Neural progenitor cell (in vitro differentiated cells): ENCODE results near the gene COL4A3. TPM values are rescaled to one million over a fixed set of nuclear protein-coding genes. Genes with fewer than 3 reads are reported as not detected.

Experiments used
- DNase-seq: peaks from one replicate; pipeline ENCODE4 v3.0.0-alpha.2; 2016; ENCODE audit warnings: low spot score
- H2AFZ ChIP-seq: fragments of 200-600 bp; sonication (generic); replicated peaks from 2 replicates; pipeline ENCODE4 v1.6.1; 2016; ENCODE audit warnings: antibody characterized with exemption
- H3F3A ChIP-seq: fragments of 200-600 bp; sonication (generic); 2 replicates; pipeline ENCODE4 v1.6.1; 2016; ENCODE audit warnings: antibody characterized with exemption, low read depth
- H3K27ac ChIP-seq: fragments of 200-600 bp; sonication (generic); 2 replicates; pipeline ENCODE4 v1.5.1; 2016; ENCODE audit warnings: mild to moderate bottlenecking
- H3K27me3 ChIP-seq: fragments of 200-600 bp; sonication (generic); 2 replicates; pipeline ENCODE4 v1.6.1; 2016; ENCODE audit warnings: mild to moderate bottlenecking, moderate library complexity
- H3K36me3 ChIP-seq: fragments of 200-600 bp; sonication (generic); 2 replicates; pipeline ENCODE4 v1.5.1; 2016
- H3K4me1 ChIP-seq: fragments of 200-600 bp; sonication (generic); 2 replicates; pipeline ENCODE4 v1.6.1; 2016; ENCODE audit warnings: mixed run types
- H3K4me2 ChIP-seq: fragments of 200-600 bp; sonication (generic); 2 replicates; pipeline ENCODE4 v1.6.1; 2016
- H3K4me3 ChIP-seq: fragments of 200-600 bp; sonication (generic); 2 replicates; pipeline ENCODE4 v1.5.1; 2016
- H3K79me2 ChIP-seq: fragments of 200-600 bp; sonication (generic); 2 replicates; pipeline ENCODE4 v1.6.1; 2016; ENCODE audit warnings: low read depth
- H3K9ac ChIP-seq: fragments of 200-600 bp; sonication (generic); 2 replicates; pipeline ENCODE4 v1.6.1; 2016
- H3K9me3 ChIP-seq: fragments of 200-600 bp; sonication (generic); 2 replicates; pipeline ENCODE4 v1.5.1; 2016; ENCODE audit warnings: low read depth
- H4K20me1 ChIP-seq: fragments of 200-600 bp; sonication (generic); 2 replicates; pipeline ENCODE4 v1.6.1; 2016; ENCODE audit warnings: low read depth
- H3K27ac Mint-ChIP-seq: 3 replicates; pipeline ENCODE4 v1.8.0; 2021; ENCODE audit warnings: mixed read lengths
- H3K27me3 Mint-ChIP-seq: 2 replicates; pipeline ENCODE4 v1.8.0; 2022; ENCODE audit warnings: low read depth, mild to moderate bottlenecking, inconsistent platforms, moderate library complexity, mixed read lengths; ENCODE audit not compliant: insufficient read depth
- H3K36me3 Mint-ChIP-seq: 3 replicates; pipeline ENCODE4 v1.8.0; 2021; ENCODE audit warnings: mixed read lengths
- H3K4me1 Mint-ChIP-seq: 3 replicates; pipeline ENCODE4 v1.8.0; 2021; ENCODE audit warnings: mixed read lengths
- H3K4me3 Mint-ChIP-seq: 3 replicates; pipeline ENCODE4 v1.8.0; 2021; ENCODE audit warnings: mild to moderate bottlenecking, moderate library complexity, mixed read lengths
- H3K9me3 Mint-ChIP-seq: 3 replicates; pipeline ENCODE4 v1.8.0; 2020; ENCODE audit warnings: mixed read lengths
- CTCF ChIP-seq: fragments of 200-600 bp; sonication (generic); IDR thresholded peaks from 2 replicates; pipeline ENCODE4 v1.5.1; 2017; ENCODE audit warnings: antibody characterized with exemption, mild to moderate bottlenecking
- EZH2 ChIP-seq: fragments of 200-600 bp; sonication (generic); IDR thresholded peaks from 2 replicates; pipeline ENCODE4 v1.6.1; 2017; ENCODE audit warnings: antibody characterized with exemption, mild to moderate bottlenecking, moderate library complexity
- EZH2phosphoT487 ChIP-seq: fragments of 200-600 bp; sonication (generic); IDR thresholded peaks from 2 replicates; pipeline ENCODE4 v1.6.1; 2017; ENCODE audit warnings: antibody characterized with exemption
- total RNA-seq: library from RNA; depleted of rRNA; stranded (reverse); fragments of >200 nt; gene quantifications from 2 replicates; pipeline ENCODE4 v1.2.3, GENCODE V29; 2015; ENCODE audit warnings: low replicate concordance

COL4A3 gene
- total RNA-seq, 1 donor from 2014 or later, result not detected

GRCh38 chr2:227292314-227292713 is 127.9 kb downstream of the COL4A3 start:
- Mint-ChIP-seq H3K4me3 (no peak overlapping the region), H3K27me3 (no peaks in the 10 kb centered on the region), H3K9me3 (no peaks in the 10 kb centered on the region), H3K4me1 (peaks cover 3% of the 10 kb centered on the region), H3K36me3 (no peaks in the 10 kb centered on the region), H3K27ac (no peak overlapping the region)
- no peak for TF ChIP-seq EZH2
- no peak for TF ChIP-seq CTCF
- TF ChIP-seq EZH2phosphoT487, result no peak
- no peaks in the 10 kb centered on the region for H3K79me2 ChIP-seq
- no peak overlapping the region for H3K27ac ChIP-seq
- H3K36me3 ChIP-seq, result no peaks in the 10 kb centered on the region
- no peaks in the 10 kb centered on the region for H3K4me1 ChIP-seq
- no peaks in the 10 kb centered on the region for H3K27me3 ChIP-seq
- no peak overlapping the region for H2AFZ ChIP-seq
- no peak overlapping the region for H3K4me3 ChIP-seq
- H3K9ac ChIP-seq, result no peak overlapping the region
- H3K9me3 ChIP-seq, result no peaks in the 10 kb centered on the region
- no peaks in the 10 kb centered on the region for H4K20me1 ChIP-seq
- H3K4me2 ChIP-seq, result no peak overlapping the region
- H3F3A ChIP-seq, result no peaks in the 10 kb centered on the region
- no peak for DNase-seq

GRCh38 chr2:227293531-227293930 is 129.1 kb downstream of the COL4A3 start:
- Histone ChIP-seq H2AFZ (no peak overlapping the region), H3K36me3 (no peaks in the 10 kb centered on the region), H4K20me1 (no peaks in the 10 kb centered on the region), H3K9me3 (no peaks in the 10 kb centered on the region), H3F3A (no peaks in the 10 kb centered on the region), H3K4me3 (no peak overlapping the region), H3K27ac (no peak overlapping the region), H3K9ac (no peak overlapping the region), H3K4me1 (no peaks in the 10 kb centered on the region), H3K4me2 (no peak overlapping the region), H3K79me2 (no peaks in the 10 kb centered on the region), H3K27me3 (no peaks in the 10 kb centered on the region)
- no peak for TF ChIP-seq EZH2phosphoT487
- TF ChIP-seq EZH2, result no peak
- H3K4me1 Mint-ChIP-seq, result peaks cover 3% of the 10 kb centered on the region
- no peak for DNase-seq
- H3K27me3 Mint-ChIP-seq, result peaks cover 2% of the 10 kb centered on the region
- no peaks in the 10 kb centered on the region for H3K9me3 Mint-ChIP-seq
- H3K36me3 Mint-ChIP-seq, result no peaks in the 10 kb centered on the region
- H3K27ac Mint-ChIP-seq, result no peak overlapping the region
- H3K4me3 Mint-ChIP-seq, result no peak overlapping the region

- Mint-ChIP-seq H3K4me3 (no peak overlapping the region), H3K36me3 (peaks cover 2% of the 10 kb centered on the region), H3K9me3 (no peaks in the 10 kb centered on the region), H3K4me1 (peaks cover 4% of the 10 kb centered on the region), H3K27ac (no peak overlapping the region), H3K27me3 (peaks cover 2% of the 10 kb centered on the region)
- Histone ChIP-seq H3K27ac (no peak overlapping the region), H3K4me1 (peaks cover 4% of the 10 kb centered on the region), H4K20me1 (no peaks in the 10 kb centered on the region), H3K9ac (no peak overlapping the region), H2AFZ (no peak overlapping the region), H3F3A (no peaks in the 10 kb centered on the region), H3K4me2 (no peak overlapping the region), H3K9me3 (no peaks in the 10 kb centered on the region), H3K27me3 (no peaks in the 10 kb centered on the region), H3K36me3 (no peaks in the 10 kb centered on the region), H3K79me2 (no peaks in the 10 kb centered on the region), H3K4me3 (no peak overlapping the region)
- TF ChIP-seq EZH2phosphoT487 (no peak), EZH2 (no peak), CTCF (no peak)
- DNase-seq, result no peak
These were observed 131.4 kb downstream of the COL4A3 start for GRCh38 chr2:227295806-227296205.

GRCh38 chr2:227296671-227297405 is 132.4 kb downstream of the COL4A3 start:
- no peak for TF ChIP-seq EZH2phosphoT487
- TF ChIP-seq EZH2, result no peak
- TF ChIP-seq CTCF, result no peak
- peaks cover 2% of the 10 kb centered on the region for H3K27me3 Mint-ChIP-seq
- H3K9ac ChIP-seq, result no peak overlapping the region
- H3K79me2 ChIP-seq, result no peaks in the 10 kb centered on the region
- no peaks in the 10 kb centered on the region for H3F3A ChIP-seq
- H3K4me1 Mint-ChIP-seq, result peaks cover 11% of the 10 kb centered on the region
- H3K9me3 Mint-ChIP-seq, result no peaks in the 10 kb centered on the region
- H2AFZ ChIP-seq, result no peak overlapping the region
- DNase-seq, result no peak
- peaks cover 13% of the 10 kb centered on the region for H3K4me1 ChIP-seq
- H3K27ac Mint-ChIP-seq, result no peak overlapping the region
- peaks cover 2% of the 10 kb centered on the region for H3K36me3 Mint-ChIP-seq
- H3K4me3 ChIP-seq, result no peak overlapping the region
- no peak overlapping the region for H3K4me3 Mint-ChIP-seq
- H3K9me3 ChIP-seq, result no peaks in the 10 kb centered on the region
- no peaks in the 10 kb centered on the region for H4K20me1 ChIP-seq
- no peaks in the 10 kb centered on the region for H3K36me3 ChIP-seq
- no peak overlapping the region for H3K4me2 ChIP-seq
- no peaks in the 10 kb centered on the region for H3K27me3 ChIP-seq
- H3K27ac ChIP-seq, result no peak overlapping the region
